SH-SY5Y (cell line): Measurements from ENCODE around the gene ACTL8.

Source experiments
- GATA2 ChIP-seq: IDR thresholded peaks from 2 replicates; pipeline ENCODE4 v1.6.1; 2011; ENCODE audit warnings: mild to moderate bottlenecking, low read depth, low read length
- GATA3 ChIP-seq: IDR thresholded peaks from 2 replicates; pipeline ENCODE4 v1.6.1; 2011; ENCODE audit warnings: low read depth, mild to moderate bottlenecking, low read length, moderate library complexity

The ACTL8 gene

DNA sequence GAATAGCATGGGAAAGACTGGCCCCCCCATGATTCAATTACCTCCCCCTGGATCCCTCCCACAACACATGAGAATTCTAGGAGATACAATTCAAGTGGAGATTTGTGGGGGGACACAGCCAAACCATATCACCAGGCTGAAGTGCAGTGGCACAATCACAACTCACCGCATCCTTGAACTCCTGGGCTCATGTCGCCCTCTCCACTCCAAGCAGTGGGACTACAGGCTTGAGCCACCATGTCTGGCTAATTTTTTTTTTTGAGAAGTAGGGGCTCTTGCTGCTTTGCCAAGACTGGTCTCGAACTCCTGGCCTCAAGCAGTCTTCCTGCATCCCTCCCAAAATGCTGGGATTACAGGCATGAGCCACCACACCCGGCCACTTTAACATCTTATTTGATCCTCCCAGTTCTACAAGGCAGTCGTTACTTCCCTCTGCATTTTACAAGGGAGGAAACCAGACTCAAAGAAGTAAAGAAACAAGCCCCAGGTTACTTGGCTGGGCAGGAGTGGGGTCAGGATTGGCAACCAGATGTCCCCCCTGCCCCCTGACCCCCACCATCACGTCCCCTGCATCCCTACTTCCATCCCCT is 26.9 kb upstream of the ACTL8 start:
- no peak for TF ChIP-seq GATA2
- no peak for TF ChIP-seq GATA3

DNA sequence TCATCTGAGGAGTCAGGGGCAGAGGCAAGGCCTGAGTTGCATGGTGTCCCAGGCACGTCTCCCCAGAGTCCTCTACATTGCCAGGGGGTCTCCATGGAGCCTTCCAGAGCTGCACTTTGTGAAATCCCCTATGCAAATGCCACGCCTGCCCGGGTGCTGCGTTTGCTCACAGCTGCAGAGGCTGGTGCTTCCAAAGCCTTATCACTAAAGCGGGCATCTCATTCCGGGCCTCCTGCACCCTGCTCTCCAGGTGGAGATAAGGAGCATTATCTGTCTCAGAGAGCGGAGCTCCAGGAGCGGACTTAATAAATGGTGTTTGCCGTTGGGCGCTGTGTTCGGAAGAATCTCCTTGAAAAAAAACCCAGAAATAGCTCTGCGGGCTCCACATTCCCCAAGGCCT is 25.9 kb upstream of the ACTL8 start:
- TF ChIP-seq GATA3 (no peak), GATA2 (peak; percentile 66)

DNA sequence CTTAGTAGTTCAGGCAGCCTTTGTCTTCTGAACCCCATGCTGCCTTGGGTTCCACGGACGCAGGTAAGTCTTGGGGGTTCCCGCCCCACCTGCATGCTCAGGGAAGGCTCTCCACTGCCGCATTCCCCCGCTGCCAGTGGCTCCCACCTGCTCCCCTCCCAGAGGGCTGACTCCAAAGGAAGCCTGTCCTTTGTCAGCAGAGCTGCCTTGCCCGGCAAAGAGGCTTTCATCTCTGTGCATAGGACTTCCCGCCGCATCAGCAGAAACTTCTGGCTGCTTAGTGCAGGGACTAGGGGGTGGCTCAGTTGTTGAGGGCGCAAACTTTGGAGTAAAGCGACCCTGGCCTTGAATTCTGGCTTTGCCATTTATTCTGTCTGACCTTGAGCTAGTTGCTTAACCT is 25.2 kb upstream of the ACTL8 start:
- no peak for TF ChIP-seq GATA3
- TF ChIP-seq GATA2 = no peak

DNA sequence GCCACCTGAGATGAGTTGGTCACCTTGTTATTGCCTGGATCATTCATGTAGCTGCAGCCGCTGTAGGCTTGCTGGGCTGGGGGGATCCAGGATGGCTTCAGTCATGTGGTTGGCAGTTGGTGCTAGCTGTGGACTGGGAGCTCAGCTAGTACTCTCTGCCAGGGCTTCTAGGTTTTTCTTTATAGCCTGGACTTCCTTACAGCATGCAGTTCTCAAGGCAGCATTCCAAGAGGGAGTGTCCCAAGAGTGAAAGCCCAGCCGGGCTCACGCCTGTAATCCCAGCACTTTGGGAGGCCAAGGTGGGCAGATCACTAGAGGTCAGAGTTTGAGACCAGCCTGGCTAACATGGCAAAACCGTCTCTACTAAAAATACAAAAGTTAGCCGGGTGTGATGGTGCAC is 23.7 kb upstream of the ACTL8 start:
- TF ChIP-seq GATA2 (no peak), GATA3 (no peak)

DNA sequence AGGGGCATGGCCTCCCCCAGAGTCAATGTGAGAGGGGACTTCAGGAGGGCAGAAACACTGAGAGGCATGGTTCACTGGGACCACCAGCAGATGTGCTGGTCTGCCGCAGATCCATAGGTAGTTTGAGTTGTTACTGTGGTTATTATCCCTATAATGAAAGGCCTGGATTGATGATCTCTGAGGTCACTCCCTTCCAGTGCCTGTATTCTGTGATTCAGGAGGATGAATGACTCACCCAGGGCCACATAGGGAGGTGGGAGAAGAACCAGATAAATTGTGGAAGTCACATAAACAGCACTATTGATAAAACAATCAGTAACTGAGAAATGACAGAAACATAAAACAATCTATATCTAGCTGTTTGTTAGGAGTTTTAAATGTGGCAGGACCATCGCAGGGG is 22.7 kb upstream of the ACTL8 start:
- TF ChIP-seq GATA2 (no peak), GATA3 (no peak)

DNA sequence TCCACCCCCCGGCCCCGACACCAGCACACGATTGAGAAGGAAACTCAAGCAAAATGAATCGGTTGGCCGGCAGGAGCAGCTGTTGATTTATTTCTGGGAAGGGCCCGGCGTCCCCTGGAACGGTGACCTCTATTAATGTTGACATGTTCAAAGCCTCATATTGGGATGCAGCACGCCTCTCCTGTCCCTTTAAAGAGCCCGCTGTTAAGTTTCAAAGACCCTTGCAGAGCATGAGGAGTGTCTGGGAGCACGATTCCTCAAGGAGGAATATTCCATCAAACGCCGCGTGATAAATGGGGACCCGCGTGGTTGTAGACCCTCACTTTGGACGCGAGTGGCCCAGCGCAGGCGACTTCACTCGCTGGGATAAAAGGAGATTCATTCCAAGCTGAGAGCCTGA is 21.5 kb upstream of the ACTL8 start:
- TF ChIP-seq GATA2 (no peak), GATA3 (no peak)

DNA sequence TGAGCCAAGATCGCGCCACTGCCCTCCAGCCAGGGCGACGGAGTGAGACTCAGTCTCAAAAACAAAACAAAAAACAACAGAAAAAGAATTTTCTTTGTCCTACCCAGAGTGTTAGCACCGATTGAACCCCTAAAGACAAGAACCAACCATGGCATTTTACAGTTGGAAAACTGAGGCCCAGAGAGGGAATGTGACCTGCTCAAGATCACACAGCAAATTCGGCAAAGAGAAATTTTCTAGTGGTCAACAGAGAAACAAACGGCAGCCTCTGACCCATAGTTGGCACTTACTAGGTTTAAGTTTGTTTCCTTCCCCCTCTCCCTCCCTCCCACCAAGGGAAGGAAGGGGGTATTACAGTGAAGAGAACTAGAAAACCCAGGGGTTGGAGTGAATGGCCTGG is 20.5 kb upstream of the ACTL8 start:
- TF ChIP-seq GATA2 (no peak), GATA3 (no peak)

DNA sequence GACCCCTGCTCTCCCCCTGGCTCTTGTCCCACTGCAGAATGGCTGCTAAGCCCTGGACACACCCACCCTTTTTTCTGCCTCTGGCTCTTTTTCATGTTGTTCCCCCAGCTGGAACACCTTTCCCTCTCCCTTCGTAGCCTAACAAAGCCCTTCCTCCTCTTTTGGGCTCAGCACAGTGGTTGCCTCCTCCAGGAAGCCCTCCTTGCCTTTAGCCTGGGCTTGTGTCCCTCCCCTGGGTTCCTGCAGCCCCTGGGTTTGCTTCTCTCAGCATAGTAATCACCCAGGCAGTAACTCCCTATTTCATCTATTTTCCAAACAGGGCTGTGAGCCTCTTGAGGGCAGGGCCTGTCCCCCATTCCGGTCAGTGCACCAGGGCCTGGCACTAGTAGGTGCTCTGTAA is 19.8 kb upstream of the ACTL8 start:
- no peak for TF ChIP-seq GATA3
- TF ChIP-seq GATA2 = no peak

GRCh38 chr1:17735793-17736192 is 19.3 kb upstream of the ACTL8 start:
- TF ChIP-seq GATA3 (no peak), GATA2 (no peak)

GRCh38 chr1:17736625-17737024 is 18.5 kb upstream of the ACTL8 start:
- TF ChIP-seq GATA3 (no peak), GATA2 (no peak)

DNA sequence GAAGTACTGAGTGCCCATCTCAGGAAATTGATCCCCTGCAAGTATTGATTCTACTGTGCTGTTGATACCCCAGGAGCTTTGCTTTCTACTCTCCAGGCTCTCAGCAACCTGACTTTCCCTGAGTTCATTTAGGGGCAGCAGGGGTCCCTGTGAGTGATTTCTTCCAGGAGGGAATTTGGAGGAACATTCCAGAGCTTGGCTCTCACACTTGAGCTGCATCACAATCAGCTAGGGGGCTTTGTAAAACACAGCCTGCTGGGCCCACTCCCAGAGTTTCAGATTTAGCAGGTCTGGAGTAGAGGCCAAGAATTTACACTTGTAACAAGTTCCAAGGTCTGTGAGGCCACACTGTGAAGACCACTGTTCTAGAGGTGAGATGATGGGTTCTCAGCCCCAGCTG is 16.1 kb upstream of the ACTL8 start:
- TF ChIP-seq GATA3 (no peak), GATA2 (no peak)

GRCh38 chr1:17741052-17741451 is 14.1 kb upstream of the ACTL8 start:
- TF ChIP-seq GATA3 (no peak), GATA2 (no peak)

DNA sequence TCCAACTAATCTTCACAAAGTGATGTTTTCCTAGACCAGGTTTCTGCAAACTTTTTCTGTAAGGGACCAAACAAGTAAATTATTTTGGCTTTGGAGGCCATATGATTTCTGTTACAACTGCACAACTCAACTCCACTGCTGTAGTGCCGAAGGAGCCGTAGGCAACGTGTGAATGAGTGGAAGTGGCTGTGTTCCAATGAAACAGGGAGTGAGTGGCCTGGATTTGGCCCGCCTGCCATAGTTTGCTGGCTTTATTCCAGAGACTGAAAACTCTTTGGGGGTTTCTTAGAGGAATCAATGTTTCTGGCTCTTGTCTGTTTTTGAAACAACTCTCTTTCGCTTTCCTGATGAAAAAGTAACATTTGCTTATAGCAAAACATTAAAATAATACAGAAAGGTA is 12.6 kb upstream of the ACTL8 start:
- no peak for TF ChIP-seq GATA3
- no peak for TF ChIP-seq GATA2

- TF ChIP-seq GATA2 = no peak
- TF ChIP-seq GATA3 = no peak
Measured at GRCh38 chr1:17743008-17743647, 12.0 kb upstream of the ACTL8 start.

GRCh38 chr1:17743925-17744324 is 11.2 kb upstream of the ACTL8 start:
- TF ChIP-seq GATA3 (no peak), GATA2 (no peak)
